ENCODE measurements around the gene BASP1.
"Not testable (repeated sequence)": the region's sequence is repeated elsewhere in the genome, so short reads cannot be mapped to it uniquely, and the experiment has no call there.

Gene BASP1

GRCh38 chr5:17241635-17242034 is 24.2 kb downstream of the BASP1 start (continued):
- TF ChIP-seq TSHZ2 (CRISPR knock-in tag; IDR thresholded peaks at IDR 0.05) (no peak), POU6F1 (CRISPR knock-in tag; IDR thresholded peaks at IDR 0.05; ENCODE audit: borderline replicate concordance, low read depth) (no peak)

DNA sequence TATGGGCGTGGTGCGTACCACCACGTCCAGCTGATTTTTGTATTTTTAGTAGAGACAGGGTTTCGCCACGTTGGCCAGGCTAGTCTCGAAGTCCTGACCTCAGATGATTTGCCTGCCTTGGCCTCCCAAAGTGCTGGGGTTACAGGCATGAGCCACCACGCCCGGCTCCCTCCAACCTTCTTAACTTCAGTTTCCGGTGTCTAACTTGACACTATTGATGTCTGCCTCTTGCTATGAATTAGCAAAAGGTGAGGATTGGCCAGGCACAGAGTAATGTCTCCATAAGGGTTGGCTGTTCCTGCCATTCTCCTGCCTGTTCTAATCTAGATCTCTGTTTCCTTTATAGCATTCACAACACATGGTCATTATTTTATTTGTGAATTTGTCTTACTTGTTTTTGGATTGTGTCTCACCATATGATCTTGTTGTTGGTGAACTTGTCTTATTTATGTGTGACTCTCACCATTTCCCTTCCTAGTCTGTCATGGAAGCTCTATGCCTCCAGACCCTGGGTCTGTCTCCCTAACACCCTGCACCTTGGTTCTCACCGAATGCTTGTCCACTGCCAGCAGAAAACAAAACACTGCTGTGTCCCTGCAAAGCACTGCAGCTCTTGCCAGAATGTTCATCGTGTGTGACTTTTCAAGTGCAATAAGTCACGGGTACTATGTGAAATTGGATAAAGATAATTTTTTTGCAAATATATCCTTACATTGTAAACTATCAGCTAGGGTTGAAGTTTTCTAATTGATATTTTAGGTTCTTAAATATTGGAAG is 26.0 kb downstream of the BASP1 start:
- ATAC-seq: no peak
- no peak for TF ChIP-seq ZNF565 (CRISPR knock-in tag; conservative IDR thresholded peaks at IDR 0.05; ENCODE audit: low read depth)
- no peak for TF ChIP-seq TOX (CRISPR knock-in tag; IDR thresholded peaks at IDR 0.05; ENCODE audit: borderline replicate concordance)
- TF ChIP-seq OSR1 (CRISPR knock-in tag; IDR thresholded peaks at IDR 0.05): no peak
- TF ChIP-seq TSHZ2 (CRISPR knock-in tag; IDR thresholded peaks at IDR 0.05): no peak
- no peak for TF ChIP-seq PPARA (CRISPR knock-in tag; IDR thresholded peaks at IDR 0.05; ENCODE audit: borderline replicate concordance)
- TF ChIP-seq ZFP3 (CRISPR knock-in tag; IDR thresholded peaks at IDR 0.05): no peak
- no peak for TF ChIP-seq ZNF8 (CRISPR knock-in tag; IDR thresholded peaks at IDR 0.05)
- TF ChIP-seq ESRRG (CRISPR knock-in tag; IDR thresholded peaks at IDR 0.05): no peak
- TF ChIP-seq CSDC2 (CRISPR knock-in tag; IDR thresholded peaks at IDR 0.05): no peak
- TF ChIP-seq ARNTL (CRISPR knock-in tag; IDR thresholded peaks at IDR 0.05; ENCODE audit: borderline replicate concordance, low read depth): no peak
- TF ChIP-seq ZNF70 (CRISPR knock-in tag; IDR thresholded peaks at IDR 0.05): no peak

GRCh38 chr5:17249029-17249634 is 31.7 kb downstream of the BASP1 start:
- TF ChIP-seq TOX (CRISPR knock-in tag; IDR thresholded peaks at IDR 0.05; ENCODE audit: borderline replicate concordance) (0 out of 2 replicates have a peak, but pooled peaks have one; percentile 52), ZFP30 (CRISPR knock-in tag; IDR thresholded peaks at IDR 0.05) (no peak), ISL1 (CRISPR knock-in tag; IDR thresholded peaks at IDR 0.05) (peak; percentile 65), ZFP3 (CRISPR knock-in tag; IDR thresholded peaks at IDR 0.05) (peak; percentile 46; the same call in 1 of the 2 replicates), POU6F1 (CRISPR knock-in tag; IDR thresholded peaks at IDR 0.05; ENCODE audit: borderline replicate concordance, low read depth) (0 out of 2 replicates have a peak, but pooled peaks have one; percentile 48), ZC3H10 (CRISPR knock-in tag; IDR thresholded peaks at IDR 0.05) (no peak), ZNF8 (CRISPR knock-in tag; IDR thresholded peaks at IDR 0.05) (no peak; the same call in 1 of the 2 replicates), CREB5 (CRISPR knock-in tag; IDR thresholded peaks at IDR 0.05; ENCODE audit: low read depth) (0 out of 2 replicates have a peak, but pooled peaks have one; percentile 31), SNAI2 (CRISPR knock-in tag; IDR thresholded peaks at IDR 0.05) (peak; percentile 46; the same call in 1 of the 2 replicates), OSR1 (CRISPR knock-in tag; IDR thresholded peaks at IDR 0.05) (no peak), BACH2 (CRISPR knock-in tag; IDR thresholded peaks at IDR 0.05; ENCODE audit: borderline replicate concordance) (no peak)
- peak; percentile 98 for ATAC-seq

- not testable (repeated sequence) for ATAC-seq
These were observed 32.4 kb downstream of the BASP1 start for GRCh38 chr5:17249841-17250240.
